Calu3 (cell line): Measurements from ENCODE around the gene RAB36. TPM values are rescaled to one million over a fixed set of nuclear protein-coding genes. Genes with fewer than 3 reads are reported as not detected.

ENCODE experiments used
- BruUV-seq: library from RNA; stranded (reverse); fragments of 400-500 nt; replicated peaks from 2 replicates; lab custom pipeline; 2021; lab: Mats Ljungman, UMichigan
- CTCF ChIA-PET: fragments of 300-600 bp; sonication (Branson Sonifier 250); formaldehyde crosslinking; loops from one replicate; lab custom pipeline; 2022; ENCODE audit warnings: antibody characterized with exemption; lab: Charles Lee
- DNase-seq: peaks from one replicate; pipeline ENCODE4 v3.0.0; 2022
- H3K27ac Mint-ChIP-seq: one replicate; pipeline ENCODE4 v1.8.0; 2022; ENCODE audit warnings: mixed read lengths; ENCODE audit not compliant: unreplicated experiment
- H3K27me3 Mint-ChIP-seq: one replicate; pipeline ENCODE4 v1.8.0; 2022; ENCODE audit warnings: mixed read lengths; ENCODE audit not compliant: unreplicated experiment
- H3K36me3 Mint-ChIP-seq: one replicate; pipeline ENCODE4 v1.8.0; 2022; ENCODE audit warnings: mild to moderate bottlenecking, moderate library complexity, mixed read lengths; ENCODE audit not compliant: insufficient read depth, unreplicated experiment
- H3K4me1 Mint-ChIP-seq: one replicate; pipeline ENCODE4 v1.8.0; 2022; ENCODE audit warnings: mild to moderate bottlenecking, low read depth, mixed read lengths; ENCODE audit not compliant: unreplicated experiment
- H3K4me3 Mint-ChIP-seq: one replicate; pipeline ENCODE4 v1.8.0; 2022; ENCODE audit warnings: mild to moderate bottlenecking, low read depth, moderate library complexity, mixed read lengths; ENCODE audit not compliant: unreplicated experiment
- H3K9me3 Mint-ChIP-seq: one replicate; pipeline ENCODE4 v1.8.0; 2022; ENCODE audit warnings: low read depth, mixed read lengths; ENCODE audit not compliant: unreplicated experiment
- intact Hi-C: fragments of 100-400 bp; cut with micrococcal nuclease; formaldehyde crosslinking; loops from one replicate; pipeline ENCODE4 v1.10.0; 2022; ENCODE audit not compliant: unreplicated experiment
- total RNA-seq: library from RNA; stranded (reverse); gene quantifications from 2 replicates; pipeline ENCODE4 v1.2.3, GENCODE V29; 2022
- TF ChIP-seq, protein P1 (sequence below): fragments of 200-600 bp; IDR thresholded peaks from one replicate; pipeline ENCODE4 v1.8.0; 2022; ENCODE audit warnings: antibody characterized with exemption; ENCODE audit not compliant: unreplicated experiment

RAB36 gene
- total RNA-seq, 1 experiment from 2014 or later, result 2.1 TPM

DNA sequence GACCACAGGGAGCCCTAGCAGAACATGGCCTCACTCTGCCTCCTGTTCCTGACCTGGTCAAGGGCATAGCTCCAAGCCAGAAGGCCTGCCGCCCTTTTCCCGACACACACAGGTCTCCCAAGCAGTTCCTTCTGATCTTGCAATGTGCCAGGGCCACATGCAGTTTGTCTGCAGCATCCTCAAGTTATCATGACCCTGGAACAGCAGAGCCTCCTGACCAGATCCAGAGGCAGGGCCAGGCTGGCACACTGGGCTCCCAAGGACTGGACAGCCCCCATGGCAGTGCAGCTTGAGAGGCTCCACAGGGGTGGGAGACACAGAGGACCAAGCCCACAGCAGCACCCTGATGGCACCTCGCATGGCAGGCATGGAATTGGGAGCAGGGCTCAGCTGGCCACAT is 43.8 kb upstream of the RAB36 start:
- TF ChIP-seq, protein P1, sequence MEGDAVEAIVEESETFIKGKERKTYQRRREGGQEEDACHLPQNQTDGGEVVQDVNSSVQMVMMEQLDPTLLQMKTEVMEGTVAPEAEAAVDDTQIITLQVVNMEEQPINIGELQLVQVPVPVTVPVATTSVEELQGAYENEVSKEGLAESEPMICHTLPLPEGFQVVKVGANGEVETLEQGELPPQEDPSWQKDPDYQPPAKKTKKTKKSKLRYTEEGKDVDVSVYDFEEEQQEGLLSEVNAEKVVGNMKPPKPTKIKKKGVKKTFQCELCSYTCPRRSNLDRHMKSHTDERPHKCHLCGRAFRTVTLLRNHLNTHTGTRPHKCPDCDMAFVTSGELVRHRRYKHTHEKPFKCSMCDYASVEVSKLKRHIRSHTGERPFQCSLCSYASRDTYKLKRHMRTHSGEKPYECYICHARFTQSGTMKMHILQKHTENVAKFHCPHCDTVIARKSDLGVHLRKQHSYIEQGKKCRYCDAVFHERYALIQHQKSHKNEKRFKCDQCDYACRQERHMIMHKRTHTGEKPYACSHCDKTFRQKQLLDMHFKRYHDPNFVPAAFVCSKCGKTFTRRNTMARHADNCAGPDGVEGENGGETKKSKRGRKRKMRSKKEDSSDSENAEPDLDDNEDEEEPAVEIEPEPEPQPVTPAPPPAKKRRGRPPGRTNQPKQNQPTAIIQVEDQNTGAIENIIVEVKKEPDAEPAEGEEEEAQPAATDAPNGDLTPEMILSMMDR, result no peak
- Mint-ChIP-seq H3K4me3 (no peak overlapping the region), H3K9me3 (no peaks in the 10 kb centered on the region), H3K27ac (no peak overlapping the region), H3K4me1 (no peaks in the 10 kb centered on the region), H3K36me3 (no peaks in the 10 kb centered on the region), H3K27me3 (no peaks in the 10 kb centered on the region)
- BruUV-seq, result no TSS peak
- CTCF ChIA-PET, result interaction anchor here (0.7 kb wide), 1 partner anchor 14 kb away, joined by 3 read pairs; no protein-coding TSS in a partner anchor
- intact Hi-C loops, result no loop called here
- DNase-seq, result no peak

DNA sequence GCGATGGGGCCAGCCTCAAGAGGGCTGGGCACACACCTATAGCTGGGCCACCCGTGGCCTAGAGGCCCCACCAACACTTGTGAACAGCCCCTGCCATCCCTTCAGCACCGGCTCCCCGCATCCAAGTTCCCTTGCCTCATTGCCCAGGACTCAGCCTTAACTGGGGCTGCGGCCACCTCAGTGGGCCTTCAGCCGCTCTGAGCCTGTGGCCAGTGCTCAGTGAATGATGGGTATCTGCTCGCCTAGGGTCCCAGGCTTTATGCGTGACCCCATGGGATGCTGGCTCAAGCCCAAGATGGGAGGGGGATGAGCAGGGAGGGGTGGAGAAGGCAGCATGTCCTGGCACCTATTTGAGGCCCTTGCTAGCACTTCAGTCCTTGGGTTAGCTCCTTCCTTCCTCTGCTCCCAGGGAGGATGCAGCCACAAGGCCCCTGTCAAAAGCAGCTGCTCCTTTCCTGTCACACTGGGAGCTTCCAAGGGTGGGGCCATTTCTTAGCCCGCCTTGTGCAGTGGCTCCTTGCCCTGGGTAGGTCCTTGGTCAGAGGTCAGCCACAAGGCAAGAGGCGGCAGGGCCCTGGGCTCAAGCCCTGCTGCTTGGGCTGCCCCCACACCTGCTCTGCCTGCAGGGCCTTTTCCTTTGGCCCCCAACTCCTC is 43.1 kb upstream of the RAB36 start:
- CTCF ChIA-PET, result interaction anchor here (0.7 kb wide), 1 partner anchor 15 kb away, joined by 3 read pairs; no protein-coding TSS in a partner anchor
- Mint-ChIP-seq H3K27ac (no peak overlapping the region), H3K9me3 (no peaks in the 10 kb centered on the region), H3K27me3 (no peaks in the 10 kb centered on the region), H3K36me3 (no peaks in the 10 kb centered on the region), H3K4me3 (no peak overlapping the region), H3K4me1 (no peaks in the 10 kb centered on the region)
- BruUV-seq, result no TSS peak
- TF ChIP-seq, protein P1, result no peak
- intact Hi-C loops, result no loop called here
- no peak for DNase-seq

DNA sequence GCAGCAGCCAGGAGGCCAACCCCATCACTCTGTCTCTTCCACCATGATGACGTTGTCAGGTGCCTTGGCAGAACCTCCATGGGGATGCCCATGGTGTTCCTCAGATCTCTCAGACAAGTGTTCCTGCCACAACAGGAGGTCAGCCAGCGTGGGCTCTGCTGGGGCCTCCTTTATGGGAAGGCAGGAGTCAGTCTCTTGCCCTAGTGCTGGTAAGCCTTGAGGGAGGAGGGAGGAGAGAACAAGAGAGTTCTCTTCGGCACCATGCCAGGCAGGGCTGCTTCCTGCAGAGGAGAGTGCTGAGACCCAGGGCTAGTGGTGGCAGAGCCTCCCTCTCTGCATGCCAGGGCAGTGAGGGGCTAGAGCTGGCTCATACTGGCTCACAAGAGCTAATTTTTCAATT is 42.5 kb upstream of the RAB36 start:
- no peak overlapping the region for H3K27ac Mint-ChIP-seq
- H3K27me3 Mint-ChIP-seq, result no peaks in the 10 kb centered on the region
- CTCF ChIA-PET, result no interaction called here
- TF ChIP-seq, protein P1, result no peak
- no peaks in the 10 kb centered on the region for H3K4me1 Mint-ChIP-seq
- no peak for DNase-seq
- no peaks in the 10 kb centered on the region for H3K9me3 Mint-ChIP-seq
- H3K36me3 Mint-ChIP-seq, result no peaks in the 10 kb centered on the region
- BruUV-seq, result no TSS peak
- H3K4me3 Mint-ChIP-seq, result no peak overlapping the region
- intact Hi-C loops, result no loop called here

DNA sequence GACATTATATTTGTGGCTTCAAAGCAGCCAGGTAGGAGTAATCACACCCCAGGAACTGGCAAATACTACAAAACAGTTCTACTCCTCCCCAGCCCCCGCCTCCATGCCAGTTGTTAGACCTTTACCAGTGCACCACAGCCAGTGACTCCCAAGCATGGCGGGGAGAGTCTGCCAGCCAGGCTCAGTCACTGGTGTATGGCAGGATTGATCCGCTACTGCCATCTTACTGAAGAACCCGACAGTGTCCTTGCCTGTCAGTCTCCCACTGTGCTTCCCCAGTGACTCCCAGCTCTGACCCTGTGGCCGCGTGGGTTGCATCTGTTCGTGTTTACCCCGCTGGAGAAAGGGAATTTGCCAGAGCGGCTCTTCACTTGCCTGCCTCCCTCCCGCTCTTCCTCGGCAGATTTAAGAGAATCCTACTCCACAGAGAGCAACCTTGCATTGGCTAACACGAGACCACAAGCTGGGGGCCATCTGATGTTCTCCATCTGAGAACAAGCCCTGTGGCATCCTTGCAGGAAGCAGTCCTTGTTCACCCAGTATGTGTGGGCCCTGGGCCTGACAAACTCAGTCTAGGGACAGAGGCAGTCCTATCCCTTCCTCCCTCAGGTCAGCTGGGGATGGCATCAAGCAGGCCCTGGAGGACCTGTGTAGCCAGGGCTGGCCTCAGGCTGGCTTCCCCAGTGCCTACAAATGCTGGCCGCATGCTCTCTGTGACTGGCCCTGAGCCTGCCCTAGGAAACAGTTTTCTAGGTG is 41.9 kb upstream of the RAB36 start:
- no peak overlapping the region for H3K27ac Mint-ChIP-seq
- intact Hi-C loops, result no loop called here

More for the DNA sequence above, 41.9 kb upstream of the RAB36 start:
- Mint-ChIP-seq H3K27me3 (no peaks in the 10 kb centered on the region), H3K9me3 (no peaks in the 10 kb centered on the region), H3K4me3 (no peak overlapping the region), H3K36me3 (no peaks in the 10 kb centered on the region), H3K4me1 (no peaks in the 10 kb centered on the region)
- TF ChIP-seq, protein P1, result no peak
- no peak for DNase-seq
- no TSS peak for BruUV-seq
- CTCF ChIA-PET, result no interaction called here
